AG04450 (cell line): ENCODE results near the gene AUTS2. TPM values are rescaled to one million over a fixed set of nuclear protein-coding genes. Genes with fewer than 3 reads are reported as not detected.

ENCODE experiments used
- CTCF ChIA-PET: fragments of 300-600, 350-600 bp; formaldehyde crosslinking; extraction: SDS; loops from one replicate; lab custom pipeline; 2022; ENCODE audit warnings: antibody characterized with exemption, inconsistent platforms; lab: Charles Lee
- POLR2A ChIA-PET: fragments of 350-600 bp; formaldehyde crosslinking; extraction: SDS; loops from one replicate; lab custom pipeline; 2021; ENCODE audit warnings: antibody characterized with exemption, inconsistent platforms; lab: Yijun Ruan, JAX
- DNase-seq: peaks from one replicate; pipeline ENCODE4 v3.0.0-alpha.2; 2011; ENCODE audit warnings: low read depth, low spot score
- H3K27ac ChIP-seq: one replicate; pipeline ENCODE4 v1.5.1; 2012; ENCODE audit warnings: low read depth, low read length, control low read depth
- H3K27me3 ChIP-seq: one replicate; pipeline ENCODE4 v1.6.0; 2012; ENCODE audit warnings: low read length; ENCODE audit not compliant: control insufficient read depth, insufficient read depth
- H3K4me3 ChIP-seq: 2 replicates; pipeline ENCODE4 v1.5.1; 2011; ENCODE audit warnings: mild to moderate bottlenecking, low read depth, low read length, control low read depth
- H3K9me3 ChIP-seq: 2 replicates; pipeline ENCODE4 v1.5.1; 2012; ENCODE audit warnings: low read length; ENCODE audit not compliant: control insufficient read depth, insufficient read depth
- polyA plus RNA-seq: library from polyadenylated mRNA; depleted of rRNA; stranded (reverse); fragments of >200 nt; gene quantifications from 2 replicates; pipeline ENCODE4 v1.2.3, GENCODE V29; 2011
- TF ChIP-seq, protein P1 (sequence below): IDR thresholded peaks from 2 replicates; pipeline ENCODE4 v1.5.1; 2011; ENCODE audit warnings: low read depth, low read length, control low read depth, inconsistent platforms

AUTS2 gene
- polyA plus RNA-seq, 1 experiment, result 1.5 TPM

DNA sequence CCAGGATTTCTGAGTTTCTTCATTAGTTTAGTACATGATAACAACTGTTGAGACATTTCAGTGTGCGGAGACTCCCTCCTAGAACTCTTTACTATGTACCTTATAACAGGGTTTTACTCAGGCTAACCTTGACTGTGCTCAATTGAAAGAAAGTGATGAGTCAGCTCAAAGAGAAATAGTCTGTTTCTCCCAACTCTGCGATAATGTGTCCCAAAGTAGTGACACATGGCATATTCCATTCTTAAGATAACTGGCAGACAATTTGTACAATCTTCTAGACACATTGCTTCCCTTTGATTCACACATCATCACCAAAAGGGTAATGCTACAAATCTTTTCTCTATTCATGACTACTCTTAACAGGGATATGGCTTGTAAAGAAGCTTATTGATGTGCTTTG, 645.2 kb downstream of the AUTS2 start:
- POLR2A ChIA-PET, result no interaction called here
- no peak for DNase-seq
- no peaks in the 10 kb centered on the region for H3K9me3 ChIP-seq
- H3K27me3 ChIP-seq, result no peaks in the 10 kb centered on the region
- CTCF ChIA-PET, result no interaction called here
- no peak overlapping the region for H3K27ac ChIP-seq
- no peak overlapping the region for H3K4me3 ChIP-seq
- TF ChIP-seq, protein P1, sequence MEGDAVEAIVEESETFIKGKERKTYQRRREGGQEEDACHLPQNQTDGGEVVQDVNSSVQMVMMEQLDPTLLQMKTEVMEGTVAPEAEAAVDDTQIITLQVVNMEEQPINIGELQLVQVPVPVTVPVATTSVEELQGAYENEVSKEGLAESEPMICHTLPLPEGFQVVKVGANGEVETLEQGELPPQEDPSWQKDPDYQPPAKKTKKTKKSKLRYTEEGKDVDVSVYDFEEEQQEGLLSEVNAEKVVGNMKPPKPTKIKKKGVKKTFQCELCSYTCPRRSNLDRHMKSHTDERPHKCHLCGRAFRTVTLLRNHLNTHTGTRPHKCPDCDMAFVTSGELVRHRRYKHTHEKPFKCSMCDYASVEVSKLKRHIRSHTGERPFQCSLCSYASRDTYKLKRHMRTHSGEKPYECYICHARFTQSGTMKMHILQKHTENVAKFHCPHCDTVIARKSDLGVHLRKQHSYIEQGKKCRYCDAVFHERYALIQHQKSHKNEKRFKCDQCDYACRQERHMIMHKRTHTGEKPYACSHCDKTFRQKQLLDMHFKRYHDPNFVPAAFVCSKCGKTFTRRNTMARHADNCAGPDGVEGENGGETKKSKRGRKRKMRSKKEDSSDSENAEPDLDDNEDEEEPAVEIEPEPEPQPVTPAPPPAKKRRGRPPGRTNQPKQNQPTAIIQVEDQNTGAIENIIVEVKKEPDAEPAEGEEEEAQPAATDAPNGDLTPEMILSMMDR, result no peak

DNA sequence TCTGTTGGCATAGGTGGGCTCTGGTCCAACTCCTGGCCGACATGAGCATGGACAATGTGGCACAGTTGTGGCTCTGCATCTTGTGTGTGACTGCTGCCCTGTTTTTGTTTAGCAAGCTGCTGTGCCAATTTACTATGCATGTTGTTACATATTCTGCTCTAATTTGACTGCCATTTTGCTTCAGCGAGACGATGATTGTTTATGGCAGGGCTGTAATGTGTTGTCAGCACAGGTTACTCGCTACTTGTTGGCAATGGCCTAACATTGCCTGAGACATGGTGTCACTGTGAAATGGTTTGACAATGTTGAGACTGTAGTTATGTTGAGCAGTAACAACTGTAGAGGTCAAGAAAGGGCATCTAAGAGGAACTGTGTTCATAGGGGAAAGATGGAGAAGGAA, 659.6 kb downstream of the AUTS2 start:
- TF ChIP-seq, protein P1, result no peak
- POLR2A ChIA-PET, result no interaction called here
- Histone ChIP-seq H3K27ac (no peak overlapping the region), H3K4me3 (no peak overlapping the region), H3K9me3 (no peaks in the 10 kb centered on the region), H3K27me3 (no peaks in the 10 kb centered on the region)
- CTCF ChIA-PET, result no interaction called here
- DNase-seq, result no peak

DNA sequence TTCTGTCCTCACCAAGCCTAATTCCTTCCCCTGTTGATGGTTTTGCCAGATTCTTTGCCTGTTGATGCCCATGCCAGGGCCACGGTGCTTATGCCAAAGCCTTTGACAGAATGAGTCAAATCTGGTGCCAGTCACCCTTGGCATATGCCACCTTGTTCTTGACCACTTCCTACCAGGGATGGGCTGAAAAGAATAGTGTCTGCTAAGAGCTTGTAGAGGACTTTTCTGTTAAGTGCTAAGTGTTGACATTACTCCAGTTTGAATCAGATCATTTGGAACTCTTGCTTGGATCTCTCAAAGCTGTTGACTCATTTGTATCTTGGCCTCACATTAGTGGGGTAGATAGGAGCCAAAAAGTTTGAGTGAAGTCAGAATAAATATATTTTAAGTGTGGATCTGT, 661.2 kb downstream of the AUTS2 start:
- CTCF ChIA-PET, result no interaction called here
- no peaks in the 10 kb centered on the region for H3K27me3 ChIP-seq

DNA sequence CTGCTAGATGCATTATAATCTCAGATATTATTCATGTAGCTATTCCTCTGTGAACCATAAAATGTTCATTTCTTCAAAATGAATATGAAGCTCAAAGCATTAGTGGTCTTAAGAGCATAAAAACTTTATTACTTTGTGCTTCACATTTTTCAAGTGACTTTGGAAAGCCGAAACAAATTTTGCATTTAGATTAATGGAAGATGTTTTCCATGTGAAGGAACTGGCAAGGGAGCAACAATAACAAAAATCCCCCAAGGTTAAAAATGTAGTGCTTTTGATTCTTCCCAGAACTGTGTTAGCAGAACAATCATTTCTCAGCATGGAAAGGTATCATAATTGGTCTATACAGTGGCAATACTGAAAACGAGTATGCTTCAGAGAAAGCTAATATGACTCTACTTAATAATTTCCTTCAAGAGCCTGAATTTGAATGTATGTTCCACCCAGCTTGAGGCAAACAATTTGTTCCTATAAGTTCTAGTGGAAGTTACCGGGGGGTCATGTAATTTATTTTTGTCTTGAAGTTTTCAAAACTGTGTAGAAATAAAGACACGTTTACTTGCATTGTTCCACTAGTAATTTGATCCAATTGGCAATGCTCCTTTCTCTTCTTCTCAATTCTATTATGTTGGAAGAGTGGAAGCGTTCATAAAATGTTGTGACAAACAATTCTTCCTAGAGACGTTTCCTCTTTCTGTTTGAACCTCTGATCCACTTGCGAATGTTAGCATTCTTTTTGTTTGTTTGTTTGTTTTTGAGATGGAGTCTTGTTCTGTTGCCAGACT, 665.4 kb downstream of the AUTS2 start:
- Histone ChIP-seq H3K27me3 (no peaks in the 10 kb centered on the region), H3K27ac (no peak overlapping the region), H3K4me3 (no peak overlapping the region), H3K9me3 (no peaks in the 10 kb centered on the region)
- TF ChIP-seq, protein P1, result no peak
- ChIA-PET CTCF (no interaction called here), POLR2A (no interaction called here)
- DNase-seq, result no peak

More for the DNA sequence above, 661.2 kb downstream of the AUTS2 start:
- TF ChIP-seq, protein P1, result no peak
- H3K27ac ChIP-seq, result no peak overlapping the region
- POLR2A ChIA-PET, result no interaction called here
- no peaks in the 10 kb centered on the region for H3K9me3 ChIP-seq
- no peak for DNase-seq
- no peak overlapping the region for H3K4me3 ChIP-seq

DNA sequence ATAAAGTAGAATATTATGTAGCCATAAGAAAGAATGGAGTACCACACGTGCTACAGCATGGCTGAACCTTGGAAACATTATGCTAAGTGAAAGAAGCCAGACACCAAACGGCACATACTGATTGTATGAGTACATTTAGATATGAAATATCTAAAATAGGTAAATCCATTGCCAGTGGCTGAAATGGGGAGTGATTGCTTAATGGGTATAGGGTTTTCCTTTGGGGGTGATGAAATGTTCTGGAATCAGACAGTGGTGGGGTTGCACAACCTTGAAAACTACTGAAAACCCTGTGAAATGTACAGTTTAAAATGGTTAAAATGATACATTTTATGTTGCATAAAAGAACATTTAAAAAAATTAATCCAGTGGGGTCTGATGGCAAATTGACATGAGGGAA, 667.9 kb downstream of the AUTS2 start:
- TF ChIP-seq, protein P1, result no peak
- Histone ChIP-seq H3K4me3 (no peak overlapping the region), H3K9me3 (no peaks in the 10 kb centered on the region), H3K27ac (no peak overlapping the region), H3K27me3 (no peaks in the 10 kb centered on the region)
- CTCF ChIA-PET, result no interaction called here
- POLR2A ChIA-PET, result no interaction called here
- DNase-seq, result no peak
